Heart left ventricle (tissue), 13 donors: Measurements from ENCODE around the gene DDX25.

ENCODE experiments used
- POLR2A ChIP-seq, 2 donors: fragments of 450-650 bp; IDR thresholded peaks; one replicate each; pipeline ENCODE4 v1.6.1; 2017; ENCODE audit warnings: antibody characterized with exemption in 2 of 2, mild to moderate bottlenecking in 2 of 2, moderate library complexity in 2 of 2
- TF ChIP-seq, protein P1 (sequence below), 12 donors: fragments of 200-600 bp; sonication (generic) in 4 of 12; IDR thresholded peaks; one replicate each; pipeline versions ENCODE4 v1.5.0 to v1.8.0; 2018 to 2022; ENCODE audit warnings: antibody characterized with exemption in 12 of 12, mild to moderate bottlenecking in 5 of 12
- donor health status: ischemic (EF 13 %, LVEDD 7.1; RV severe dilation, severe dysfunction).
- donor health status: DM: no; HTN: yes; CAD: no.
- donor health status: DM: no; HTN: no; CAD: no.
- donor health status: ischemic (EF 25% LVEDD 6.9; RV normal size, moderate dysfunction).
- donor health status: ischemic (EF 25% LVEDD 5.7; RV mildly dilated, moderate dysfunction).
- donor health status: ischemic (EF 35%, LVEDD 5.7; RV mildly dilated, moderate dysfunction).
- donor health status: nonischemic (EF 11% LVEDD 7.7; RV severe dilation, severe dysfunction).
- donor health status: DM: yes; HTN: yes; CAD: no.
- donor health status: PGD.
- donor health status: ischemic (EF 29% LVEDD 5.4; RV normal size, mild dysfunction).
- donor health status: nonischemic (EF 23%, LVEDD 6.1; RV moderate dilation, normal function).

DNA sequence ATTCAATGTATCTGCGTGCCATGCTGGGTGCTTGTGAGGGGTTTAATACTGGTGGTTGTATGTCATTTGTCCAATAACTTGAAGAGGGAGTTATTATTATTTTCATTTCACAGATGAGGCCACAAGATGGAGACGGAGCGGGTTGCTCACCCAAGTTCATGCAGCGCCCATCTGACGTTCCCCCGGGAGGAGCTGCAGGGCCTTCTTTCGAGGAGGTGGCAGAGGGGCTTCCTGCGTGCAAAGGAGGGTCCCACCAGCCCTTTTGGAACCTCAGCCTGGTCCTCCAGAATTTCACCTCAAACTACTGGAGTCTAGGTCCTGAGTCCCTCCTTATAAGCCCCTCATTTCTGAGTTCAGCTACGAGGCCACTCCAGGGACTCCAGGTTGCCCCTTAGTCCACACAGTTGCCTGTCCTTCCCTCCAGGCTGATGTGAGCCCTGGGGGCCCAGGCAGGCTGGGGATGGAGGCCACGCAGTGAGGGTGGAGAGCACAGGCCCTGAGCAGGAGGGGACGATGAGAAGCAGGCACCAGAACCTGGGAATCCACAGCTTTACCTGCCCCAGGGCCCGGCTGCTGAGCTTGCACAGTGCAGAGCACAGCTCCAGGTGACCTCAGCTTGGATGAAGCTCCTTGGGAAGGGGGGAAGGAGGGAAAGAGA is 38.6 kb downstream of the DDX25 start:
- TF ChIP-seq, protein P1, sequence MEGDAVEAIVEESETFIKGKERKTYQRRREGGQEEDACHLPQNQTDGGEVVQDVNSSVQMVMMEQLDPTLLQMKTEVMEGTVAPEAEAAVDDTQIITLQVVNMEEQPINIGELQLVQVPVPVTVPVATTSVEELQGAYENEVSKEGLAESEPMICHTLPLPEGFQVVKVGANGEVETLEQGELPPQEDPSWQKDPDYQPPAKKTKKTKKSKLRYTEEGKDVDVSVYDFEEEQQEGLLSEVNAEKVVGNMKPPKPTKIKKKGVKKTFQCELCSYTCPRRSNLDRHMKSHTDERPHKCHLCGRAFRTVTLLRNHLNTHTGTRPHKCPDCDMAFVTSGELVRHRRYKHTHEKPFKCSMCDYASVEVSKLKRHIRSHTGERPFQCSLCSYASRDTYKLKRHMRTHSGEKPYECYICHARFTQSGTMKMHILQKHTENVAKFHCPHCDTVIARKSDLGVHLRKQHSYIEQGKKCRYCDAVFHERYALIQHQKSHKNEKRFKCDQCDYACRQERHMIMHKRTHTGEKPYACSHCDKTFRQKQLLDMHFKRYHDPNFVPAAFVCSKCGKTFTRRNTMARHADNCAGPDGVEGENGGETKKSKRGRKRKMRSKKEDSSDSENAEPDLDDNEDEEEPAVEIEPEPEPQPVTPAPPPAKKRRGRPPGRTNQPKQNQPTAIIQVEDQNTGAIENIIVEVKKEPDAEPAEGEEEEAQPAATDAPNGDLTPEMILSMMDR (IDR thresholded peaks at IDR 0.05) = no peak
- no peak for TF ChIP-seq POLR2A (IDR thresholded peaks at IDR 0.05)
